Natural killer cell (primary cell): Measurements from ENCODE around the gene CCDC30. TPM values are rescaled to one million over a fixed set of nuclear protein-coding genes. Genes with fewer than 3 reads are reported as not detected.

Experiments
- ATAC-seq, 3 donors: fragments of 150-1000 bp in 2 of 3; fragments of 200-7000 bp in 1 of 3; cut with Tn5 transposase; 1 replicate in 1 of 3; 2 replicates in 2 of 3; pipeline ENCODE4 v1.10.0; 2021; ENCODE audit warnings: mild to moderate bottlenecking in 2 of 3, moderate library complexity in 2 of 3
- DNase-seq, 2 donors: peaks; one replicate each; pipeline versions ENCODE4 v3.0.0 to v3.0.0-alpha.2; 2013 to 2021; ENCODE audit warnings: mixed read lengths in 1 of 2
- H3K27ac ChIP-seq: one replicate; pipeline ENCODE4 v1.5.1; 2013; ENCODE audit warnings: mild to moderate bottlenecking, low read length
- H3K27me3 ChIP-seq: one replicate; pipeline ENCODE4 v1.6.1; 2013; ENCODE audit warnings: low read length; ENCODE audit not compliant: control insufficient read depth, insufficient read depth
- H3K36me3 ChIP-seq: one replicate; pipeline ENCODE4 v1.6.1; 2013; ENCODE audit warnings: low read length; ENCODE audit not compliant: control insufficient read depth, insufficient read depth
- H3K4me1 ChIP-seq: one replicate; pipeline ENCODE4 v1.6.1; 2013; ENCODE audit warnings: low read length; ENCODE audit not compliant: control insufficient read depth, insufficient read depth
- H3K4me3 ChIP-seq: one replicate; pipeline ENCODE4 v1.5.1; 2013; ENCODE audit warnings: low read length
- H3K9me3 ChIP-seq: one replicate; pipeline ENCODE4 v1.6.1; 2013; ENCODE audit warnings: low read length; ENCODE audit not compliant: control insufficient read depth, insufficient read depth
- H3K27ac Mint-ChIP-seq, 2 donors: one replicate each; pipeline ENCODE4 v1.8.0; 2022; ENCODE audit warnings: mild to moderate bottlenecking in 2 of 2, mixed read lengths in 2 of 2, moderate library complexity in 1 of 2
- H3K27me3 Mint-ChIP-seq, 2 donors: one replicate each; pipeline ENCODE4 v1.8.0; 2022; ENCODE audit warnings: low read depth in 2 of 2, mixed read lengths in 2 of 2
- H3K36me3 Mint-ChIP-seq: one replicate; pipeline ENCODE4 v1.8.0; 2022; ENCODE audit warnings: mixed read lengths
- H3K4me1 Mint-ChIP-seq, 2 donors: one replicate each; pipeline ENCODE4 v1.8.0; 2022; ENCODE audit warnings: mixed read lengths in 2 of 2
- H3K4me3 Mint-ChIP-seq: one replicate; pipeline ENCODE4 v1.8.0; 2022; ENCODE audit warnings: mild to moderate bottlenecking, moderate library complexity, mixed read lengths
- H3K9me3 Mint-ChIP-seq, 2 donors: one replicate each; pipeline ENCODE4 v1.8.0; 2022; ENCODE audit warnings: mixed read lengths in 2 of 2
- CTCF ChIP-seq: fragments of 200-600 bp; IDR thresholded peaks from one replicate; pipeline ENCODE4 v1.8.0; 2022; ENCODE audit warnings: antibody characterized with exemption
- WGBS: methylation state at CpG from one replicate; pipeline ENCODE4 v1.1.7; 2013; ENCODE audit warnings: missing lambda C conversion rate; ENCODE audit not compliant: insufficient coverage; 5-methylcytosine and 5-hydroxymethylcytosine counted together
- intact Hi-C: fragments of 100-400 bp; cut with micrococcal nuclease; formaldehyde crosslinking; loops from one replicate; pipeline ENCODE4 v1.14.2; 2022
- total RNA-seq, 4 donors: library from RNA; stranded (reverse); fragments of 120-200 nt in 1 of 4; gene quantifications; one replicate each; pipeline versions ENCODE4 v1.2.3 to v1.2.4, GENCODE V29; 2013 to 2022

Gene CCDC30
- total RNA-seq, 3 donors from 2014 or later (not counting 1 experiment from before 2014, with no cell fraction given) = 4.5 to 6.1 (median 5.0) TPM

GRCh38 chr1:42586016-42586415, 122.9 kb downstream of the CCDC30 start:
- H3K36me3 Mint-ChIP-seq = peaks cover 12% of the 10 kb centered on the region
- TF ChIP-seq CTCF = no peak
- ATAC-seq (no peak), DNase-seq (no peak)
- Histone ChIP-seq H3K9me3 (peaks cover 5% of the 10 kb centered on the region), H3K36me3 (no peaks in the 10 kb centered on the region), H3K27ac (no peak overlapping the region), H3K27me3 (no peaks in the 10 kb centered on the region), H3K4me3 (no peak overlapping the region), H3K4me1 (no peaks in the 10 kb centered on the region)
- peaks cover 0 to 9% of the 10 kb centered on the region in 2 donors for H3K9me3 Mint-ChIP-seq
- H3K4me1 Mint-ChIP-seq = no peaks in the 10 kb centered on the region
- WGBS = 83% methylated on average over 3 of the region's 3 CpGs
- intact Hi-C loops = no loop called here
- no peak overlapping the region for H3K27ac Mint-ChIP-seq
- no peaks in the 10 kb centered on the region for H3K27me3 Mint-ChIP-seq
- no peak overlapping the region for H3K4me3 Mint-ChIP-seq

- WGBS = 100% methylated on average over 2 of the region's 2 CpGs
Measured at GRCh38 chr1:42587753-42588152, 124.7 kb downstream of the CCDC30 start.

GRCh38 chr1:42592811-42593210, 129.7 kb downstream of the CCDC30 start:
- 91% methylated on average over 3 of the region's 3 CpGs for WGBS
- intact Hi-C loops = no loop called here

More at GRCh38 chr1:42587753-42588152, 124.7 kb downstream of the CCDC30 start:
- no peaks in the 10 kb centered on the region for H3K36me3 ChIP-seq
- Mint-ChIP-seq H3K4me1 (no peaks in the 10 kb centered on the region), H3K27ac (no peak overlapping the region), H3K9me3 (peaks cover 0 to 9% of the 10 kb centered on the region in 2 donors), H3K36me3 (peaks cover 12% of the 10 kb centered on the region), H3K27me3 (no peaks in the 10 kb centered on the region), H3K4me3 (no peak overlapping the region)
- DNase-seq (no peak), ATAC-seq (no peak)
- no peak for TF ChIP-seq CTCF
- H3K27me3 ChIP-seq = no peaks in the 10 kb centered on the region
- H3K4me1 ChIP-seq = no peaks in the 10 kb centered on the region
- intact Hi-C loops = no loop called here
- H3K9me3 ChIP-seq = peaks cover 5% of the 10 kb centered on the region
- no peak overlapping the region for H3K4me3 ChIP-seq
- no peak overlapping the region for H3K27ac ChIP-seq

More at GRCh38 chr1:42592811-42593210, 129.7 kb downstream of the CCDC30 start:
- Histone ChIP-seq H3K4me3 (no peak overlapping the region), H3K36me3 (no peaks in the 10 kb centered on the region), H3K27ac (no peak overlapping the region), H3K9me3 (peaks cover under 1% of the 10 kb centered on the region), H3K27me3 (no peaks in the 10 kb centered on the region), H3K4me1 (no peaks in the 10 kb centered on the region)
- no peaks in the 10 kb centered on the region for H3K4me1 Mint-ChIP-seq
- no peak for DNase-seq
- peaks cover 0 to 5% of the 10 kb centered on the region in 2 donors for H3K9me3 Mint-ChIP-seq
- no peak for ATAC-seq
- no peak overlapping the region for H3K4me3 Mint-ChIP-seq
- no peak for TF ChIP-seq CTCF
- peaks cover 7 to 9% of the 10 kb centered on the region in 2 donors for H3K27me3 Mint-ChIP-seq
- H3K36me3 Mint-ChIP-seq = peaks cover 8% of the 10 kb centered on the region
- no peak overlapping the region for H3K27ac Mint-ChIP-seq
